GM23338 (cell line): ENCODE data around the gene CDC42BPG. TPM values are rescaled to one million over a fixed set of nuclear protein-coding genes. Genes with fewer than 3 reads are reported as not detected.

Experiments
- ATAC-seq: fragments of 200-7000 bp; cut with Tn5 transposase; 3 replicates; pipeline ENCODE4 v1.9.1; 2020
- DNase-seq: peaks from one replicate; pipeline ENCODE4 v3.0.0-alpha.2; 2015; ENCODE audit warnings: low spot score
- H2AFZ ChIP-seq: fragments of 200-600 bp; sonication (generic); 2 replicates; pipeline ENCODE4 v1.8.0; 2016; ENCODE audit warnings: antibody characterized with exemption, mild to moderate bottlenecking, moderate library complexity
- H3F3A ChIP-seq: fragments of 200-600 bp; sonication (generic); replicated peaks from 2 replicates; pipeline ENCODE4 v1.8.0; 2017; ENCODE audit warnings: antibody characterized with exemption, mixed run types, low read depth
- H3K27ac ChIP-seq: fragments of 200-600 bp; sonication (generic); 2 replicates; pipeline ENCODE4 v1.6.1; 2016; ENCODE audit warnings: low read depth
- H3K27me3 ChIP-seq: fragments of 200-600 bp; sonication (generic); 2 replicates; pipeline ENCODE4 v1.8.0; 2016; ENCODE audit warnings: mild to moderate bottlenecking, mixed run types, moderate library complexity; ENCODE audit not compliant: insufficient read depth
- H3K36me3 ChIP-seq: fragments of 200-600 bp; sonication (generic); 2 replicates; pipeline ENCODE4 v1.8.0; 2016; ENCODE audit warnings: mild to moderate bottlenecking; ENCODE audit not compliant: insufficient read depth
- H3K4me1 ChIP-seq: fragments of 200-600 bp; sonication (generic); 2 replicates; pipeline ENCODE4 v1.8.0; 2016; ENCODE audit warnings: mild to moderate bottlenecking, moderate library complexity; ENCODE audit not compliant: insufficient read depth
- H3K4me2 ChIP-seq: fragments of 200-600 bp; sonication (generic); 2 replicates; pipeline ENCODE4 v1.7.1; 2017; ENCODE audit warnings: mixed run types
- H3K4me3 ChIP-seq: fragments of 200-600 bp; sonication (generic); 2 replicates; pipeline ENCODE4 v1.6.1; 2016; ENCODE audit warnings: mixed run types
- H3K79me2 ChIP-seq: fragments of 200-600 bp; sonication (generic); replicated peaks from 2 replicates; pipeline ENCODE4 v1.8.0; 2017; ENCODE audit warnings: mild to moderate bottlenecking; ENCODE audit not compliant: insufficient read depth
- H3K9me2 ChIP-seq: fragments of 200-600 bp; sonication (generic); 2 replicates; pipeline ENCODE4 v1.8.0; 2017; ENCODE audit not compliant: insufficient read depth
- H4K20me1 ChIP-seq: fragments of 200-600 bp; sonication (generic); replicated peaks from 2 replicates; pipeline ENCODE4 v1.8.0; 2017; ENCODE audit warnings: mild to moderate bottlenecking; ENCODE audit not compliant: insufficient read depth
- H3K27ac Mint-ChIP-seq: 2 replicates; pipeline ENCODE4 v1.8.0; 2020; ENCODE audit warnings: inconsistent platforms, mild to moderate bottlenecking, moderate library complexity, mixed read lengths
- H3K27me3 Mint-ChIP-seq: 3 replicates; pipeline ENCODE4 v1.8.0; 2022; ENCODE audit warnings: low read depth, mild to moderate bottlenecking, moderate library complexity, mixed read lengths, inconsistent platforms; ENCODE audit not compliant: insufficient read depth, poor library complexity
- H3K36me3 Mint-ChIP-seq: 3 replicates; pipeline ENCODE4 v1.8.0; 2021; ENCODE audit warnings: low read depth, mild to moderate bottlenecking, inconsistent platforms, moderate library complexity, mixed read lengths
- H3K4me1 Mint-ChIP-seq: 3 replicates; pipeline ENCODE4 v1.8.0; 2020; ENCODE audit warnings: mild to moderate bottlenecking, inconsistent platforms, mixed read lengths
- H3K4me3 Mint-ChIP-seq: 3 replicates; pipeline ENCODE4 v1.8.0; 2021; ENCODE audit warnings: moderate library complexity, mild to moderate bottlenecking, inconsistent platforms, mixed read lengths
- H3K9me3 Mint-ChIP-seq: 3 replicates; pipeline ENCODE4 v1.8.0; 2020; ENCODE audit warnings: moderate library complexity, mild to moderate bottlenecking, inconsistent platforms, mixed read lengths
- CREB1 ChIP-seq: fragments of 250-450 bp; sonication (Bioruptor Pico); IDR thresholded peaks from 2 replicates; pipeline ENCODE4 v1.5.0; 2020; ENCODE audit warnings: low read depth, mild to moderate bottlenecking, moderate library complexity
- EZH2 ChIP-seq: fragments of 200-600 bp; sonication (generic); IDR thresholded peaks from one replicate; pipeline ENCODE4 v1.8.0; 2017; ENCODE audit warnings: antibody characterized with exemption, mild to moderate bottlenecking, low read depth; ENCODE audit not compliant: unreplicated experiment
- EZH2phosphoT487 ChIP-seq: fragments of 200-600 bp; sonication (generic); IDR thresholded peaks from one replicate; pipeline ENCODE4 v1.8.1; 2018; ENCODE audit warnings: antibody characterized with exemption; ENCODE audit not compliant: unreplicated experiment
- JUNB ChIP-seq: IDR thresholded peaks from one replicate; pipeline ENCODE4 v1.6.1; 2016; ENCODE audit warnings: antibody characterized with exemption; ENCODE audit not compliant: unreplicated experiment
- NANOG ChIP-seq: IDR thresholded peaks from 2 replicates; pipeline ENCODE4 v1.6.1; 2016; ENCODE audit warnings: antibody characterized with exemption, borderline replicate concordance
- POLR2AphosphoS5 ChIP-seq: IDR thresholded peaks from 2 replicates; pipeline ENCODE4 v1.6.1; 2016; ENCODE audit warnings: antibody characterized with exemption, low read depth
- STAT1 ChIP-seq: IDR thresholded peaks from one replicate; pipeline ENCODE4 v1.6.1; 2016; ENCODE audit warnings: antibody characterized with exemption; ENCODE audit not compliant: unreplicated experiment
- ZNF114 ChIP-seq: fragments of 250-450 bp; sonication (Bioruptor Pico); IDR thresholded peaks from 2 replicates; pipeline ENCODE4 v1.5.0; 2020; ENCODE audit warnings: mild to moderate bottlenecking, moderate library complexity
- ZNF331 ChIP-seq: fragments of 250-450 bp; sonication (Bioruptor Pico); IDR thresholded peaks from 2 replicates; pipeline ENCODE4 v1.5.0; 2020; ENCODE audit warnings: low read depth, mild to moderate bottlenecking, moderate library complexity
- polyA plus RNA-seq: library from polyadenylated mRNA; unstranded; fragments of >200 nt; fragmentation: Nextera tagmentation; extraction: Ambion mirVana; gene quantifications from 2 replicates; pipeline ENCODE4 v1.2.1, GENCODE V29; 2016
- total RNA-seq: library from RNA; depleted of rRNA; stranded (reverse); fragments of >200 nt; shearing (Covaris generic); gene quantifications from 2 replicates; pipeline ENCODE4 v1.2.3, GENCODE V29; 2014
- TF ChIP-seq, protein P1 (sequence below): fragments of 250-450 bp; sonication (Bioruptor Pico); IDR thresholded peaks from 2 replicates; pipeline ENCODE4 v1.5.0; 2020; ENCODE audit warnings: mild to moderate bottlenecking, moderate library complexity
- TF ChIP-seq, protein P2 (sequence below), 2 experiments: fragments of 200-600 bp in 1 of 2; sonication (generic) in 1 of 2; conservative IDR thresholded peaks; 2 replicates each; pipeline versions ENCODE4 v1.5.1 to v1.6.1; 2016 to 2017; ENCODE audit warnings: antibody characterized with exemption in 2 of 2, low read depth in 2 of 2, mild to moderate bottlenecking in 2 of 2, moderate library complexity in 1 of 2
- TF ChIP-seq, protein P3 (sequence below): IDR thresholded peaks from one replicate; pipeline ENCODE4 v1.6.1; 2018; ENCODE audit warnings: antibody characterized with exemption; ENCODE audit not compliant: unreplicated experiment
- TF ChIP-seq, protein P4 (sequence below): IDR thresholded peaks from 2 replicates; pipeline ENCODE4 v1.6.1; 2016; ENCODE audit warnings: antibody characterized with exemption

The CDC42BPG gene
- total and polyA plus RNA-seq, 2 experiments from 2014 or later = 2.3 to 11.6 TPM

DNA sequence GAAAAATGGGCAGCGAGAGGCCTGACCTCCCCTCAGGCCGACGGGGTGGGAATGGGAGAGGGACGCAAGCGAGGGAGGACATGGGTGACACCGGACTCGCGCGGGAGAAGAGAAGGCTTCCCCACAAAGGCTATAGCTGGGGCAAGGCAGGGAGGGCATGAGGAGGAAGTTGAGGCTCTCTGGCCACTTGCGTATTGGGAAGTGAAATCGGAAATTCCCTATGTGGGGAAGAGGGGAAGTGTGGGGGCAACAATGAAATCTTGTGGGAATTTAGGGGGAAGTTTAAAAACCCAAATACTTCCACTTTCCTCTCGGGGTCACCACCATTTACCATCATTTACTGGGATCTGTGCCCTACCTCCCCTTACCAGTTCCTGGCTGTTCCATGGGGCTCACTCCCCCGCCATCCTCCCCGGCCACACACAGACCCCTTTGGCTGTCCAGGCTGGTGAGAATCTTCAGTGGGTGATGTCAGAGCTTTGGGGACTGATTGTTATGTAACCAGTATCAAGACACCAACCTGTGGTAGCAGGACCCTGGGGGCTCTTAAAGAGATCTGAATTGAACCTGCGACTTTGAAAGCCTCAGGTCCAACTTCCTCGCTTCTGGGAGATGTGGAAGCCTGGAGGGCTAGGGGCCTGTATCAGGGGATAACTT lies 34.9 kb upstream of the CDC42BPG start:
- ATAC-seq (no peak), DNase-seq (no peak)
- peaks cover 5% of the 10 kb centered on the region; the same call in 1 of the 2 replicates for H3K27me3 ChIP-seq
- H3K4me1 Mint-ChIP-seq = peaks cover 29% of the 10 kb centered on the region
- H3K36me3 Mint-ChIP-seq = peaks cover 2% of the 10 kb centered on the region; the same call in 1 of the 3 replicates
- H2AFZ ChIP-seq = peak overlapping the region; percentile 78
- peak overlapping the region; percentile 98 for H3K4me3 Mint-ChIP-seq
- H3K9me2 ChIP-seq = no peaks in the 10 kb centered on the region
- H3K27ac Mint-ChIP-seq = peak overlapping the region; percentile 87
- no peaks in the 10 kb centered on the region for H3K36me3 ChIP-seq
- H4K20me1 ChIP-seq = no peaks in the 10 kb centered on the region; the same call in 1 of the 2 replicates
- peak overlapping the region; percentile 98 for H3K4me3 ChIP-seq
- peaks cover 21% of the 10 kb centered on the region for H3K79me2 ChIP-seq
- H3K4me2 ChIP-seq = peak overlapping the region; percentile 93
- peaks cover 15% of the 10 kb centered on the region; the same call in 1 of the 2 replicates for H3K4me1 ChIP-seq
- no peaks in the 10 kb centered on the region for H3K9me3 Mint-ChIP-seq
- 0 out of 2 replicates have a peak, but pooled peaks cover 3% of the 10 kb centered on the region for H3F3A ChIP-seq
- TF ChIP-seq EZH2 = no peak
- TF ChIP-seq, protein P1, sequence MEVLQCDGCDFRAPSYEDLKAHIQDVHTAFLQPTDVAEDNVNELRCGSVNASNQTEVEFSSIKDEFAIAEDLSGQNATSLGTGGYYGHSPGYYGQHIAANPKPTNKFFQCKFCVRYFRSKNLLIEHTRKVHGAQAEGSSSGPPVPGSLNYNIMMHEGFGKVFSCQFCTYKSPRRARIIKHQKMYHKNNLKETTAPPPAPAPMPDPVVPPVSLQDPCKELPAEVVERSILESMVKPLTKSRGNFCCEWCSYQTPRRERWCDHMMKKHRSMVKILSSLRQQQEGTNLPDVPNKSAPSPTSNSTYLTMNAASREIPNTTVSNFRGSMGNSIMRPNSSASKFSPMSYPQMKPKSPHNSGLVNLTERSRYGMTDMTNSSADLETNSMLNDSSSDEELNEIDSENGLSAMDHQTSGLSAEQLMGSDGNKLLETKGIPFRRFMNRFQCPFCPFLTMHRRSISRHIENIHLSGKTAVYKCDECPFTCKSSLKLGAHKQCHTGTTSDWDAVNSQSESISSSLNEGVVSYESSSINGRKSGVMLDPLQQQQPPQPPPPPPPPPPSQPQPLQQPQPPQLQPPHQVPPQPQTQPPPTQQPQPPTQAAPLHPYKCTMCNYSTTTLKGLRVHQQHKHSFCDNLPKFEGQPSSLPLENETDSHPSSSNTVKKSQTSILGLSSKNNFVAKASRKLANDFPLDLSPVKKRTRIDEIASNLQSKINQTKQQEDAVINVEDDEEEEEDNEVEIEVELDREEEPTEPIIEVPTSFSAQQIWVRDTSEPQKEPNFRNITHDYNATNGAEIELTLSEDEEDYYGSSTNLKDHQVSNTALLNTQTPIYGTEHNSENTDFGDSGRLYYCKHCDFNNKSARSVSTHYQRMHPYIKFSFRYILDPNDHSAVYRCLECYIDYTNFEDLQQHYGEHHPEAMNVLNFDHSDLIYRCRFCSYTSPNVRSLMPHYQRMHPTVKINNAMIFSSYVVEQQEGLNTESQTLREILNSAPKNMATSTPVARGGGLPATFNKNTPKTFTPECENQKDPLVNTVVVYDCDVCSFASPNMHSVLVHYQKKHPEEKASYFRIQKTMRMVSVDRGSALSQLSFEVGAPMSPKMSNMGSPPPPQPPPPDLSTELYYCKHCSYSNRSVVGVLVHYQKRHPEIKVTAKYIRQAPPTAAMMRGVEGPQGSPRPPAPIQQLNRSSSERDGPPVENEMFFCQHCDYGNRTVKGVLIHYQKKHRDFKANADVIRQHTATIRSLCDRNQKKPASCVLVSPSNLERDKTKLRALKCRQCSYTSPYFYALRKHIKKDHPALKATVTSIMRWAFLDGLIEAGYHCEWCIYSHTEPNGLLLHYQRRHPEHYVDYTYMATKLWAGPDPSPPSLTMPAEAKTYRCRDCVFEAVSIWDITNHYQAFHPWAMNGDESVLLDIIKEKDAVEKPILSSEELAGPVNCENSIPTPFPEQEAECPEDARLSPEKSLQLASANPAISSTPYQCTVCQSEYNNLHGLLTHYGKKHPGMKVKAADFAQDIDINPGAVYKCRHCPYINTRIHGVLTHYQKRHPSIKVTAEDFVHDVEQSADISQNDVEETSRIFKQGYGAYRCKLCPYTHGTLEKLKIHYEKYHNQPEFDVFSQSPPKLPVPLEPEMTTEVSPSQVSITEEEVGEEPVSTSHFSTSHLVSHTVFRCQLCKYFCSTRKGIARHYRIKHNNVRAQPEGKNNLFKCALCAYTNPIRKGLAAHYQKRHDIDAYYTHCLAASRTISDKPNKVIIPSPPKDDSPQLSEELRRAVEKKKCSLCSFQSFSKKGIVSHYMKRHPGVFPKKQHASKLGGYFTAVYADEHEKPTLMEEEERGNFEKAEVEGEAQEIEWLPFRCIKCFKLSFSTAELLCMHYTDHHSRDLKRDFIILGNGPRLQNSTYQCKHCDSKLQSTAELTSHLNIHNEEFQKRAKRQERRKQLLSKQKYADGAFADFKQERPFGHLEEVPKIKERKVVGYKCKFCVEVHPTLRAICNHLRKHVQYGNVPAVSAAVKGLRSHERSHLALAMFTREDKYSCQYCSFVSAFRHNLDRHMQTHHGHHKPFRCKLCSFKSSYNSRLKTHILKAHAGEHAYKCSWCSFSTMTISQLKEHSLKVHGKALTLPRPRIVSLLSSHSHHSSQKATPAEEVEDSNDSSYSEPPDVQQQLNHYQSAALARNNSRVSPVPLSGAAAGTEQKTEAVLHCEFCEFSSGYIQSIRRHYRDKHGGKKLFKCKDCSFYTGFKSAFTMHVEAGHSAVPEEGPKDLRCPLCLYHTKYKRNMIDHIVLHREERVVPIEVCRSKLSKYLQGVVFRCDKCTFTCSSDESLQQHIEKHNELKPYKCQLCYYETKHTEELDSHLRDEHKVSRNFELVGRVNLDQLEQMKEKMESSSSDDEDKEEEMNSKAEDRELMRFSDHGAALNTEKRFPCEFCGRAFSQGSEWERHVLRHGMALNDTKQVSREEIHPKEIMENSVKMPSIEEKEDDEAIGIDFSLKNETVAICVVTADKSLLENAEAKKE = no peak
- no peak for TF ChIP-seq STAT1
- TF ChIP-seq EZH2phosphoT487 = no peak
- TF ChIP-seq POLR2AphosphoS5 = no peak
- no peak for TF ChIP-seq NANOG
- TF ChIP-seq CREB1 (CRISPR knock-in tag) = no peak
- TF ChIP-seq ZNF114 (CRISPR knock-in tag) = no peak
- TF ChIP-seq, protein P2, sequence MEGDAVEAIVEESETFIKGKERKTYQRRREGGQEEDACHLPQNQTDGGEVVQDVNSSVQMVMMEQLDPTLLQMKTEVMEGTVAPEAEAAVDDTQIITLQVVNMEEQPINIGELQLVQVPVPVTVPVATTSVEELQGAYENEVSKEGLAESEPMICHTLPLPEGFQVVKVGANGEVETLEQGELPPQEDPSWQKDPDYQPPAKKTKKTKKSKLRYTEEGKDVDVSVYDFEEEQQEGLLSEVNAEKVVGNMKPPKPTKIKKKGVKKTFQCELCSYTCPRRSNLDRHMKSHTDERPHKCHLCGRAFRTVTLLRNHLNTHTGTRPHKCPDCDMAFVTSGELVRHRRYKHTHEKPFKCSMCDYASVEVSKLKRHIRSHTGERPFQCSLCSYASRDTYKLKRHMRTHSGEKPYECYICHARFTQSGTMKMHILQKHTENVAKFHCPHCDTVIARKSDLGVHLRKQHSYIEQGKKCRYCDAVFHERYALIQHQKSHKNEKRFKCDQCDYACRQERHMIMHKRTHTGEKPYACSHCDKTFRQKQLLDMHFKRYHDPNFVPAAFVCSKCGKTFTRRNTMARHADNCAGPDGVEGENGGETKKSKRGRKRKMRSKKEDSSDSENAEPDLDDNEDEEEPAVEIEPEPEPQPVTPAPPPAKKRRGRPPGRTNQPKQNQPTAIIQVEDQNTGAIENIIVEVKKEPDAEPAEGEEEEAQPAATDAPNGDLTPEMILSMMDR (conservative IDR thresholded peaks at IDR 0.05; ENCODE audit: low read depth in 2 of 2) = no peak
- no peak for TF ChIP-seq ZNF331
- TF ChIP-seq, protein P3, sequence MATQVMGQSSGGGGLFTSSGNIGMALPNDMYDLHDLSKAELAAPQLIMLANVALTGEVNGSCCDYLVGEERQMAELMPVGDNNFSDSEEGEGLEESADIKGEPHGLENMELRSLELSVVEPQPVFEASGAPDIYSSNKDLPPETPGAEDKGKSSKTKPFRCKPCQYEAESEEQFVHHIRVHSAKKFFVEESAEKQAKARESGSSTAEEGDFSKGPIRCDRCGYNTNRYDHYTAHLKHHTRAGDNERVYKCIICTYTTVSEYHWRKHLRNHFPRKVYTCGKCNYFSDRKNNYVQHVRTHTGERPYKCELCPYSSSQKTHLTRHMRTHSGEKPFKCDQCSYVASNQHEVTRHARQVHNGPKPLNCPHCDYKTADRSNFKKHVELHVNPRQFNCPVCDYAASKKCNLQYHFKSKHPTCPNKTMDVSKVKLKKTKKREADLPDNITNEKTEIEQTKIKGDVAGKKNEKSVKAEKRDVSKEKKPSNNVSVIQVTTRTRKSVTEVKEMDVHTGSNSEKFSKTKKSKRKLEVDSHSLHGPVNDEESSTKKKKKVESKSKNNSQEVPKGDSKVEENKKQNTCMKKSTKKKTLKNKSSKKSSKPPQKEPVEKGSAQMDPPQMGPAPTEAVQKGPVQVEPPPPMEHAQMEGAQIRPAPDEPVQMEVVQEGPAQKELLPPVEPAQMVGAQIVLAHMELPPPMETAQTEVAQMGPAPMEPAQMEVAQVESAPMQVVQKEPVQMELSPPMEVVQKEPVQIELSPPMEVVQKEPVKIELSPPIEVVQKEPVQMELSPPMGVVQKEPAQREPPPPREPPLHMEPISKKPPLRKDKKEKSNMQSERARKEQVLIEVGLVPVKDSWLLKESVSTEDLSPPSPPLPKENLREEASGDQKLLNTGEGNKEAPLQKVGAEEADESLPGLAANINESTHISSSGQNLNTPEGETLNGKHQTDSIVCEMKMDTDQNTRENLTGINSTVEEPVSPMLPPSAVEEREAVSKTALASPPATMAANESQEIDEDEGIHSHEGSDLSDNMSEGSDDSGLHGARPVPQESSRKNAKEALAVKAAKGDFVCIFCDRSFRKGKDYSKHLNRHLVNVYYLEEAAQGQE = no peak
- TF ChIP-seq, protein P4, sequence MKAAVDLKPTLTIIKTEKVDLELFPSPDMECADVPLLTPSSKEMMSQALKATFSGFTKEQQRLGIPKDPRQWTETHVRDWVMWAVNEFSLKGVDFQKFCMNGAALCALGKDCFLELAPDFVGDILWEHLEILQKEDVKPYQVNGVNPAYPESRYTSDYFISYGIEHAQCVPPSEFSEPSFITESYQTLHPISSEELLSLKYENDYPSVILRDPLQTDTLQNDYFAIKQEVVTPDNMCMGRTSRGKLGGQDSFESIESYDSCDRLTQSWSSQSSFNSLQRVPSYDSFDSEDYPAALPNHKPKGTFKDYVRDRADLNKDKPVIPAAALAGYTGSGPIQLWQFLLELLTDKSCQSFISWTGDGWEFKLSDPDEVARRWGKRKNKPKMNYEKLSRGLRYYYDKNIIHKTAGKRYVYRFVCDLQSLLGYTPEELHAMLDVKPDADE = no peak
- no peak for TF ChIP-seq JUNB
- peaks cover 8% of the 10 kb centered on the region for H3K27me3 Mint-ChIP-seq
- peak overlapping the region; percentile 78; the same call in 1 of the 2 replicates for H3K27ac ChIP-seq
